Right atrium auricular region (tissue), 2 donors: ENCODE data around the gene USP9X. TPM values are rescaled to one million over a fixed set of nuclear protein-coding genes. Genes with fewer than 3 reads are reported as not detected.

ENCODE experiments used
- DNase-seq: peaks from one replicate; pipeline ENCODE4 v3.0.0-alpha.2; 2019; ENCODE audit warnings: low spot score
- H3K27ac ChIP-seq, 2 donors: fragments of 200-600 bp; sonication (generic); 1 replicate in 1 of 2; 2 replicates in 1 of 2; pipeline ENCODE4 v1.5.1; 2016 to 2019
- H3K27me3 ChIP-seq, 2 donors: fragments of 200-600 bp; sonication (generic); one replicate each; pipeline versions ENCODE4 v1.5.1 to v1.6.0; 2017 to 2019
- H3K36me3 ChIP-seq: fragments of 200-600 bp; sonication (generic); one replicate; pipeline ENCODE4 v1.5.1; 2016
- H3K4me1 ChIP-seq, 2 donors: fragments of 200-600 bp; sonication (generic); one replicate each; pipeline versions ENCODE4 v1.5.1 to v1.6.0; 2017 to 2019
- H3K4me3 ChIP-seq, 2 donors: fragments of 200-600 bp; sonication (generic); 1 replicate in 1 of 2; 2 replicates in 1 of 2; pipeline ENCODE4 v1.5.1; 2017 to 2019; ENCODE audit warnings: mild to moderate bottlenecking in 1 of 2, moderate library complexity in 1 of 2
- H3K9me3 ChIP-seq, 2 donors: fragments of 200-600 bp; sonication (generic); one replicate each; pipeline ENCODE4 v1.5.1; 2019
- CTCF ChIP-seq, 2 donors: fragments of 200-600 bp; sonication (generic); IDR thresholded peaks; one replicate each; pipeline ENCODE4 v1.5.1; 2019; ENCODE audit warnings: antibody characterized with exemption in 2 of 2
- total RNA-seq, 2 donors: library from RNA; depleted of rRNA; stranded (reverse); fragments of >200 nt; gene quantifications; one replicate each; pipeline ENCODE4 v1.1.0, GENCODE V29; 2016

The USP9X gene
- total RNA-seq, 2 donors from 2014 or later: 57.2 to 65.1 TPM

- TF ChIP-seq CTCF (IDR thresholded peaks at IDR 0.05): no peak
- H3K27ac ChIP-seq: no peak overlapping the region
- no peak for DNase-seq
- no peaks in the 10 kb centered on the region for H3K36me3 ChIP-seq
- no peaks in the 10 kb centered on the region for H3K9me3 ChIP-seq
- no peak overlapping the region for H3K4me3 ChIP-seq
- peaks cover 0 to 20% of the 10 kb centered on the region in 2 donors for H3K4me1 ChIP-seq
- H3K27me3 ChIP-seq: no peaks in the 10 kb centered on the region
Observed at GRCh38 chrX:41116948-41117347, 31.7 kb downstream of the USP9X start.

- Histone ChIP-seq H3K4me3 (no peak overlapping the region), H3K9me3 (no peaks in the 10 kb centered on the region), H3K36me3 (no peaks in the 10 kb centered on the region), H3K27me3 (no peaks in the 10 kb centered on the region), H3K27ac (no peak overlapping the region), H3K4me1 (peaks cover 0 to 21% of the 10 kb centered on the region in 2 donors)
- TF ChIP-seq CTCF (IDR thresholded peaks at IDR 0.05): no peak
- no peak for DNase-seq
Observed at GRCh38 chrX:41118156-41118555, 32.9 kb downstream of the USP9X start.

- DNase-seq: no peak
Observed at GRCh38 chrX:41119803-41120202, 34.6 kb downstream of the USP9X start.

GRCh38 chrX:41121766-41122165, 36.5 kb downstream of the USP9X start:
- Histone ChIP-seq H3K9me3 (no peaks in the 10 kb centered on the region), H3K36me3 (no peaks in the 10 kb centered on the region), H3K27ac (no peak overlapping the region), H3K27me3 (no peaks in the 10 kb centered on the region), H3K4me1 (peaks cover 0 to 6% of the 10 kb centered on the region in 2 donors), H3K4me3 (no peak overlapping the region)
- TF ChIP-seq CTCF (IDR thresholded peaks at IDR 0.05): no peak
- DNase-seq: no peak

More at GRCh38 chrX:41119803-41120202, 34.6 kb downstream of the USP9X start:
- H3K9me3 ChIP-seq: no peaks in the 10 kb centered on the region
- H3K36me3 ChIP-seq: no peaks in the 10 kb centered on the region
- no peaks in the 10 kb centered on the region for H3K27me3 ChIP-seq
- no peak overlapping the region for H3K27ac ChIP-seq
- no peak overlapping the region for H3K4me3 ChIP-seq
- peaks cover 0 to 18% of the 10 kb centered on the region in 2 donors for H3K4me1 ChIP-seq
- TF ChIP-seq CTCF (IDR thresholded peaks at IDR 0.05): no peak

- Histone ChIP-seq H3K27me3 (no peaks in the 10 kb centered on the region), H3K4me3 (no peak overlapping the region), H3K27ac (no peak overlapping the region), H3K9me3 (no peaks in the 10 kb centered on the region), H3K36me3 (no peaks in the 10 kb centered on the region), H3K4me1 (peaks cover 0 to 12% of the 10 kb centered on the region in 2 donors)
- no peak for TF ChIP-seq CTCF (IDR thresholded peaks at IDR 0.05)
- no peak for DNase-seq
Observed at GRCh38 chrX:41122664-41123257, 37.5 kb downstream of the USP9X start.
